ENCODE measurements around the gene MARCHF6. TPM values are rescaled to one million over a fixed set of nuclear protein-coding genes. Genes with fewer than 3 reads are reported as not detected.

MARCHF6 gene
- total and polyA plus RNA-seq, 9 of the 15 experiments (the other 6 are each of a cell fraction or from before 2014, with no cell fraction given), result 74.1 to 456 (median 116) TPM

DNA sequence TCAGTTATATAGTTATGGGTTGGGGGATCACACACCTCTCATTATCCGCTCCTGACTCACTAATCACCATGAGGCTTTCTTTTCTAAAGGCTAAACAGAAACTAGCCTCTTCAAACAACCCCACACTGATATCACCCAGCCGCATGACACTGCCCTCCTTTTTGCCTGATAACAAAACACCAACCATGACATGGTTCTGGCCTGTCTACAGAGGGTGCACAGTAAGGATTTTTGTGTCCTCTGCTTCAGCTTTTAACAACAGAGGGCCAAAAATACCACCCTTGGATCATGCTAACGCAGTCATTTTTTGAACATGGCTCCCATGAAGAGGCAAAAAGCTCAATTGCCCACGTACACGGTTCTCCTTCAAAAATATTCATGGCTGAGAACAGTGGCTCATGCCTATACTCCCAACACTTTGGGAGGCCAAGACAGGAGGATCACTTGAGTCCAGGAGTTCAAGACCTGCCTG, 49.8 kb upstream of the MARCHF6 start (continued):
- TF ChIP-seq TCF7 (IDR thresholded peaks at IDR 0.05; ENCODE audit: borderline replicate concordance) (peak; percentile 83; the same call in 1 of the 2 replicates), MTA2 (IDR thresholded peaks at IDR 0.05; ENCODE audit: low read depth) (peak; percentile 48), NCOA6 (IDR thresholded peaks at IDR 0.05) (no peak), ZNF699 (CRISPR knock-in tag; IDR thresholded peaks at IDR 0.05; ENCODE audit: insufficient replicate concordance) (no peak), RBM15 (IDR thresholded peaks at IDR 0.05; ENCODE audit: insufficient read depth, low read length) (no peak), GABPB1 (CRISPR knock-in tag; IDR thresholded peaks at IDR 0.05) (peak; percentile 44; the same call in 1 of the 2 replicates), ZNF12 (CRISPR knock-in tag; IDR thresholded peaks at IDR 0.05) (no peak), CBX8 (IDR thresholded peaks at IDR 0.05; ENCODE audit: borderline replicate concordance, extremely low read depth, low read depth, low read length, poor library complexity, severe bottlenecking) (no peak), BCL6 (CRISPR knock-in tag; IDR thresholded peaks at IDR 0.05) (peak; percentile 79; the same call in 1 of the 2 replicates), RBM34 (IDR thresholded peaks at IDR 0.05; ENCODE audit: borderline replicate concordance, insufficient read depth, low read length) (no peak), ZSCAN32 (CRISPR knock-in tag; IDR thresholded peaks at IDR 0.05) (peak; percentile 77), GTF2E2 (tag; IDR thresholded peaks at IDR 0.05) (no peak), STAT5B (CRISPR knock-in tag; IDR thresholded peaks at IDR 0.05) (no peak), ZNF24 (IDR thresholded peaks at IDR 0.05) (peak; percentile 49; the same call in 1 of the 2 replicates), MECOM (CRISPR knock-in tag; IDR thresholded peaks at IDR 0.05) (peak; percentile 64; the same call in 1 of the 2 replicates), ZNF408 (CRISPR knock-in tag; IDR thresholded peaks at IDR 0.05; ENCODE audit: low read depth) (no peak), ZNF165 (CRISPR knock-in tag; IDR thresholded peaks at IDR 0.05; ENCODE audit: borderline replicate concordance) (peak; percentile 89), ZFPM2 (CRISPR knock-in tag; IDR thresholded peaks at IDR 0.05) (no peak), FOXJ3 (CRISPR knock-in tag; IDR thresholded peaks at IDR 0.05) (no peak), ZFP30 (CRISPR knock-in tag; IDR thresholded peaks at IDR 0.05; ENCODE audit: borderline replicate concordance) (no peak)
- TF ChIP-seq, protein P1, sequence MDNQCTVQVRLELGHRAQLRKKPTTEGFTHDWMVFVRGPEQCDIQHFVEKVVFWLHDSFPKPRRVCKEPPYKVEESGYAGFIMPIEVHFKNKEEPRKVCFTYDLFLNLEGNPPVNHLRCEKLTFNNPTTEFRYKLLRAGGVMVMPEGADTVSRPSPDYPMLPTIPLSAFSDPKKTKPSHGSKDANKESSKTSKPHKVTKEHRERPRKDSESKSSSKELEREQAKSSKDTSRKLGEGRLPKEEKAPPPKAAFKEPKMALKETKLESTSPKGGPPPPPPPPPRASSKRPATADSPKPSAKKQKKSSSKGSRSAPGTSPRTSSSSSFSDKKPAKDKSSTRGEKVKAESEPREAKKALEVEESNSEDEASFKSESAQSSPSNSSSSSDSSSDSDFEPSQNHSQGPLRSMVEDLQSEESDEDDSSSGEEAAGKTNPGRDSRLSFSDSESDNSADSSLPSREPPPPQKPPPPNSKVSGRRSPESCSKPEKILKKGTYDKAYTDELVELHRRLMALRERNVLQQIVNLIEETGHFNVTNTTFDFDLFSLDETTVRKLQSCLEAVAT (IDR thresholded peaks at IDR 0.05), result no peak
- TF ChIP-seq, protein P2, sequence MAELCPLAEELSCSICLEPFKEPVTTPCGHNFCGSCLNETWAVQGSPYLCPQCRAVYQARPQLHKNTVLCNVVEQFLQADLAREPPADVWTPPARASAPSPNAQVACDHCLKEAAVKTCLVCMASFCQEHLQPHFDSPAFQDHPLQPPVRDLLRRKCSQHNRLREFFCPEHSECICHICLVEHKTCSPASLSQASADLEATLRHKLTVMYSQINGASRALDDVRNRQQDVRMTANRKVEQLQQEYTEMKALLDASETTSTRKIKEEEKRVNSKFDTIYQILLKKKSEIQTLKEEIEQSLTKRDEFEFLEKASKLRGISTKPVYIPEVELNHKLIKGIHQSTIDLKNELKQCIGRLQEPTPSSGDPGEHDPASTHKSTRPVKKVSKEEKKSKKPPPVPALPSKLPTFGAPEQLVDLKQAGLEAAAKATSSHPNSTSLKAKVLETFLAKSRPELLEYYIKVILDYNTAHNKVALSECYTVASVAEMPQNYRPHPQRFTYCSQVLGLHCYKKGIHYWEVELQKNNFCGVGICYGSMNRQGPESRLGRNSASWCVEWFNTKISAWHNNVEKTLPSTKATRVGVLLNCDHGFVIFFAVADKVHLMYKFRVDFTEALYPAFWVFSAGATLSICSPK (IDR thresholded peaks at IDR 0.05; ENCODE audit: borderline replicate concordance), result no peak
- TF ChIP-seq, protein P3, sequence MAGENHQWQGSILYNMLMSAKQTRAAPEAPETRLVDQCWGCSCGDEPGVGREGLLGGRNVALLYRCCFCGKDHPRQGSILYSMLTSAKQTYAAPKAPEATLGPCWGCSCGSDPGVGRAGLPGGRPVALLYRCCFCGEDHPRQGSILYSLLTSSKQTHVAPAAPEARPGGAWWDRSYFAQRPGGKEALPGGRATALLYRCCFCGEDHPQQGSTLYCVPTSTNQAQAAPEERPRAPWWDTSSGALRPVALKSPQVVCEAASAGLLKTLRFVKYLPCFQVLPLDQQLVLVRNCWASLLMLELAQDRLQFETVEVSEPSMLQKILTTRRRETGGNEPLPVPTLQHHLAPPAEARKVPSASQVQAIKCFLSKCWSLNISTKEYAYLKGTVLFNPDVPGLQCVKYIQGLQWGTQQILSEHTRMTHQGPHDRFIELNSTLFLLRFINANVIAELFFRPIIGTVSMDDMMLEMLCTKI (IDR thresholded peaks at IDR 0.05; ENCODE audit: partially characterized antibody), result no peak
- TF ChIP-seq, protein P4, sequence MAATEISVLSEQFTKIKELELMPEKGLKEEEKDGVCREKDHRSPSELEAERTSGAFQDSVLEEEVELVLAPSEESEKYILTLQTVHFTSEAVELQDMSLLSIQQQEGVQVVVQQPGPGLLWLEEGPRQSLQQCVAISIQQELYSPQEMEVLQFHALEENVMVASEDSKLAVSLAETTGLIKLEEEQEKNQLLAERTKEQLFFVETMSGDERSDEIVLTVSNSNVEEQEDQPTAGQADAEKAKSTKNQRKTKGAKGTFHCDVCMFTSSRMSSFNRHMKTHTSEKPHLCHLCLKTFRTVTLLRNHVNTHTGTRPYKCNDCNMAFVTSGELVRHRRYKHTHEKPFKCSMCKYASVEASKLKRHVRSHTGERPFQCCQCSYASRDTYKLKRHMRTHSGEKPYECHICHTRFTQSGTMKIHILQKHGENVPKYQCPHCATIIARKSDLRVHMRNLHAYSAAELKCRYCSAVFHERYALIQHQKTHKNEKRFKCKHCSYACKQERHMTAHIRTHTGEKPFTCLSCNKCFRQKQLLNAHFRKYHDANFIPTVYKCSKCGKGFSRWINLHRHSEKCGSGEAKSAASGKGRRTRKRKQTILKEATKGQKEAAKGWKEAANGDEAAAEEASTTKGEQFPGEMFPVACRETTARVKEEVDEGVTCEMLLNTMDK (IDR thresholded peaks at IDR 0.05; ENCODE audit: borderline replicate concordance, insufficient read depth, low read depth, low read length, poor library complexity, severe bottlenecking), result no peak
